GOT3 (cell line): ENCODE measurements around the gene EXOC6.

Experiments
- DNase-seq: peaks from one replicate; lab custom pipeline; 2025; ENCODE audit warnings: mixed read lengths; lab: John Stamatoyannopoulos, UW

Gene EXOC6

DNA sequence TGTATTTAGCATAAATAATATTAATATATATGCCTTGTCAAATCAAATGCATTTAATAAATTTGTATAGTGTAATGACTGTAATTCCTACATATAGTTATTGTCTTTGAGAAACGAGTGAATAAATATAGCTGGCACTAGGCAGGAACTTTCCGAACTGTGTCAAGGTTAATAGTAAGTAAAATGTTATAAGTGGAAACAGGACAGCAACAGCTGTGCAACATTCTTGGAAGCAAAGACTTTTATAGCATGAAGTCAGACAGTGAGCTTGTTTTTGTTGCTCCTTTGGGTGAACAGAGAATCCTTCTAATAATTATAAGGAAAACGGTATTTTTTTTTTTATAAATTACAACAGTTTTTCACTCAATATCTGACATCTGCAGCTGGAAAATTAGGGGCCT lies 14.0 kb upstream of the EXOC6 start:
- DNase-seq, result no peak

DNA sequence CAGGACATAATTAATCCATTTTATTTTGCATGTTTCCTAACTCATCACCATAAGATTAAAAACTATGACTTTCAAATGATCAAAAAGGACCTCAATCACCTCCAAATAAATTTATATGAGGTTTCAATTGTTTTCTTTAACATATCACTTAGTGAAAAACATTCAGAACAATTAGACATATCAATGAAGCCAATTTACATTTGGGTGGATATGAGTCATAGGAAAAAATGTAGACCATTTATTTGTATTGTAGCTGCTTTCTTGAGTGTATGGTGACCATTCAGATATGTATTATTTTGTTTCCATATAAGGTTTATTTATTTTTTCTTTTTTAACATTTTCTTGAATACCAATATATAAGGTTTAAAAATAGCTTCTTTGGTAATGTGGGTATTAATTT lies 13.3 kb upstream of the EXOC6 start:
- no peak for DNase-seq

DNA sequence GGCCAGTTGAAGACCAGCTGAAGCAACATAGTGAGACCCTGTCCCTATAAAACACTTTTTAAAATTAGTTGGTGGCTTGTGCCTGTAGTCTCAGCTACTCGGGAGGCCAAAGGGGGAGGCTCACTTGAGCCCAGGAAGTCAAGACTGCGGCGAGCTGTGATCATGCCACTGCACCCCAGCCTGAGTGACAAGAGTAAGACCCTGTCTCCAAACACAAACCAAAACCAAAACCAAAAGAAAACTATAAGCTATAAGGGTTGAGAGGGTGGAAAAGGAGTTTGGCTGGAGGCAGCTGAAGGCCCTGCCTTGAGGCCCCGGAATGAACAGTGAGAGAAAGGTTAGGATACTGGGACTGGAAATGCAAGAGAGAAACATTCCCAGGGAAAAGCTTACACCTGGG lies 10.9 kb upstream of the EXOC6 start:
- DNase-seq, result no peak

DNA sequence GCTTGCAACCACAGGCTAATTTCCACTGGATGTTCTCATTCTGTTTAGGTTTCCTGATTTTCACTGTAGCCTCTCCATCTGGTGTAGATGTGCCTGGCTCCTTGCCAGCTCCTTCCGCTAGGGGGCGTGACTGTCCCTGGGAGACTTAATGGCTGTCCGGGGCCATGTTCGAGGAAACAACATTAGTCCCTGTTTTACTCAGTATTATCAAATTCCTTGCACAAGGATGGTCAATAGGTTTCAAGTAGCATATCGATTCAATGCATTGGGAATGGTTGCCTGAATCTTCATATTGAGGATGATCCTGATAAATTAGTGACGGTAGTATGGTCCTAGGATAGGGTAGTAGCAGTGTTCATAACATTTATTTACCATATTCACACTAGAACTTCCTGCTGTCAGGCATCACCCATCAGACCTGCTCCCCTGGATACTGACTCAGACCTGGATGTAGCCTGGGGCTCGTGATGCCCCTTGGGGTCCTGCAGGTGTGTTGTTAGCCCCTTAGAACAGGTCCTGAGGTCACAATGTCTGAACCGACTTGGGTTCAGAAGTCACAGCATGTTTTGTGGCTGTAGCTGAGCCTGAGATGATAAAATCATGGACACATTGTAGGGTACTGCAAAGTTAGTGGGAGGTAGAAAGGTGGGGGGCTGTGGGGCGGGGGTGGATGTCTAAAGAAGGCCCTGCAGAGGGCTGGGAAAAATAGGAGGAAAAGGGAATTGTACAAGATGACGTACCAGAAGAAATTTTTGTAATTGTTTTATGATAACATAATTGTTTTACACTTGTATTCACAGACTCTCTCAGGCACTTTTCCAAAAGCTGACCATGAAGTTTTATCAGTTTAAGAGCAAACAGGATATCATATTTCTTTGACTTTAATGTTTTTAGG lies 8.9 kb upstream of the EXOC6 start:
- no peak for DNase-seq

DNA sequence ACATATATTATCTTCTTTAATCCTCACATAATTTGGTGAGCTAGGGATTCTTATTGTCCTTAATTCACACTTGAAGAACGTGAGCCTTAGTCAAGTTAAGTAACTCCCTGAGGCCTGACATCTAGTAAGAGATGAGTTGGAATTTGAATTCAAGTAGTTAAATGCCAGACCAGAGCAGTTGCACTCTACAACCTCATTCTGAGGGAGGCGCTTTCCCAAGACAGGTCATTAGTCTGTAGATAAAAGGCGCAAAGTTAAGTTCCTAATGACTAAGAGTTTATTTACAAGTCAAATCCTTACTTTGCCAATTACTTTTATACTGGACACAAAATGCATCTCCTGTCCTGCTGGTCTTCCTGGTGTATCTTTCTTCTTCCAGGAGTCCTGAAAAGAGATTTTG lies 3.6 kb upstream of the EXOC6 start:
- no peak for DNase-seq

DNA sequence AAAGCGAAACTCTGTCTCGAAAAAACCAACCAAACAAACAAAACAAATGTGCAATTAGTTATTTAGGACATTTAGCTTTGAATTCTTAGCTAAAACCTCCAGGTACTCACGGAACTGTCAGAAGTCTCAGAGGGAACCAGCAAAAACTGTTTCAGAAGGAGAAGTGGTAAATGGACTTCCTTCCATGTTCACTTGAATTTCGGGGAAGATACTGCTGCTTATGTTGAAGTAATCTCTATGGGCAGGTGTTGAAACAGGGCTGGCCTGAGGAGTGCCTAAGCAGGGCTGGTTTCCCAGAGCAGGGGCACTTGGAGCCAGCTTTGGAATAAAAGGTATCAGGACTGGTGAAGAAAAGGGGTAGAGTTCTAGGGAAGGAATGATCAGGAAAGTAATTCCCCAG lies 2.4 kb upstream of the EXOC6 start:
- no peak for DNase-seq

DNA sequence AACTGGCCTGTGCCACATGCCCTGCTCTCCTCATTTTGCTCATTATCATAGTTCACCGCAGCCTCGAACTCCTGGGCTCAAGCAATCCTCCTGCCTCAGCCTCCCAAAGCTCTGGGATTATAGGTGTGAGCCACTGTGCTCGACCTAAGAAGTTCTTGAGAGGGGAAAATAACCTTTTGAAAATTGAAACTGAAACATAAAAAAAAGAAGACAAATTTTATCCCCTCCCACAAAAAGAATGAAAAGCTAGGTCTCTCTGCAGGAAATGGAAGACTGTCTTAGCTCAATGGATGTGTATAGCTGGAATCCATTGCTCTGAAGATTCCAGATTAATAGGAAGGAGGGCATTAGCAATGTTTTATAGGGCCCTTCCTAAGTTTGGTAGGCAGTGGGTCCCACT lies 2.0 kb upstream of the EXOC6 start:
- no peak for DNase-seq

DNA sequence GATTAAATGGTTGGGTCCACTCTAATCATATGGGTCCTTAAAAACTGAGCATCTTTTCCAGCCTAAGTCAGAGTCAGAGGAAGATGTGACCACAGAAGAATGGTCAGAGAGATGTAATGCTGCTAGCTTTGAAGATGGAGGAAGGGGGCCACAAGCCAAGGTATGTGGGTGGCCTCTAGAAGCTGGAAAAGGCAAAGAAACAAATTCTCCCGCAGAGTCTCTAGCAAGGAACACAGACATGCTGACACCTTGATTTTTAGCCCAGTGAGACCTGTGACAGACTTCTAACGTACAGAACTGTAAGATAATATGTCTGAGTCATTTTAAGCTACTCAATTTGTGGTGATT lies 1.5 kb upstream of the EXOC6 start:
- DNase-seq, result no peak

DNA sequence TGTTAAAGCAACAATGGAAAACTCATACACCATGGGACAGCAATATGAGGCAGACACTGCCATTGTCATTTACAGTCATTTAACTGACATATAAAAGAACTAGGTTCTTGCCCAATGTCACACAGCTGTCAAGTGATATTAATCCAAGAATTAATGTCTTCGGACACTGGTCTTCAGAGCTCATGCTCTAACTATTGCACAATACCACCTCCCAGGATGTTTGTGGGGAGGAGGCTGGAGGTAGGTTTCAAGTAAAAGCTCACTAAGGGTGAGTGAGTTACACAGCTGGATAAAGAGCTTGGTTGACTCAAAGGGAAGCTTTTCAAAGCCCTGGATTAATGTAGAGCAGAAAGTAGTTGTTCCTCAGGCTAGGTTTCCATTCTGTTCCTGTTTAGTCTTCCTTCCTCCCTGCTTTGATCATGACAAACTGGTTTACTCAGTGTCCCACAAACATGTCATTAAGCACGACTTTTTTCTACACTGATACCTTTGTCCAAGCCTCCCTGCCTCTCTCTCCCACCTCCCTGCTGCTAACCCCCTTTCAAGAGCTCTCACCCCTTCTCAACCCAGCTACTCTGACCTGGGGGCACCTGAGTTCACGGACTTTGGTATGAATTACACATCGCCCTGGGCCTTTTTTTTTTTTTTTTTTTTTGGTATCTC lies 987 bp upstream of the EXOC6 start:
- no peak for DNase-seq

DNA sequence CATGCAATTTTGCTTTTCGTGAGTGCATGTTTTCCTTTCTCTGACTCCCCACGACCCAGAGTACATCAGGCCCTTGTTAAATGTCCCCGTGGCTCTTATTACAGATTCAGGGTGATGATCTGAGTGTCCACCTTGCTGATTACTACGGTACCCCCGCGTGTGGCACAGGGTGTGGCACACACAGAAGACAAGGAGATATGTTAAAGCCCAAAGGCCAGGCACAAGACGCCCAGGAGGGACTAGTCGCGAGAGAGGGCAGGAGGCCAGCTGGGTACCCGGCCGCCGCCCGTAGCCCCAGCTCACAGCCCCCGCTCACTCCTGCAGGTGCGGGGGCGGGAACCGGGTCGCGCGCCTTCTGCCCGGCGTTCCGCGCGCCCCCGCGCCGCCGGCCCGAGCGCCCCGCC lies 281 bp upstream of the EXOC6 start:
- no peak for DNase-seq

DNA sequence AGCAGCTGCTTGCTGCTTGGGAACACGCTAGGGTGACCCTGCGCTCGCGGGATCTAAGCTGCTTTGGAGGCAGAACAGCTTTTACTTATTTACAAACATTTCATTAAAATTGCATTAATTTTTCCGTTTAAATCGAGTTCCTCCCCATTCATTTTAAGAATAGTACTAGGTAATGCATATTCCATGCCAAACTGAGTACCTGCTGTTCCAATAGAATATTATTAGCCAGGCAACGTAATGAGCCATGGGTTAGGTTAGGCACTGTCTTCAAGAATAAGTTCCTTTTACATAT lies 860 bp downstream of the EXOC6 start:
- no peak for DNase-seq

DNA sequence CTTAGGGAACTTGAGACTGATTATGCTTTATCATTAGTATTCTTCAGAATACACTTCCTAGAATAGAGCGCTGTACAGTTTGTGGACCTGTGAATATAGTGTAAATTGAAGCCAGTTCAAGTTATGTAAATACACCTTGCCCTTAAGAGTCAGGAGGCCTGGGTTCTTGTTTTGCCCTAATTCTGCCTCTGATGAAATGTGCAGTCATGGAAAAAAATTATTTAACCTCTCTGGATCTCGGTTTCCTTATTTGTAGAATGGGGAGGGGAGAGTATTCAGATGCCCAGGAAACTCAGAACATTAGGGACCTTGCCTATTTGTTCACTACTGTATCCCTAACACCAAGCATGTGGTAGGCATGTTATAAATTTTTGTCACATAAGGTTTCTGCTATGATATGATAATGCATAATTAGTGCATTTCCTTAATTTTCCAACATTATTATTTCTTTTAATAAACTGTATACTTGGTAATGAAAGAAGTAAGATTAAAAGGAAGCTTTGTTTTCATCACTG lies 1.3 kb downstream of the EXOC6 start:
- no peak for DNase-seq

DNA sequence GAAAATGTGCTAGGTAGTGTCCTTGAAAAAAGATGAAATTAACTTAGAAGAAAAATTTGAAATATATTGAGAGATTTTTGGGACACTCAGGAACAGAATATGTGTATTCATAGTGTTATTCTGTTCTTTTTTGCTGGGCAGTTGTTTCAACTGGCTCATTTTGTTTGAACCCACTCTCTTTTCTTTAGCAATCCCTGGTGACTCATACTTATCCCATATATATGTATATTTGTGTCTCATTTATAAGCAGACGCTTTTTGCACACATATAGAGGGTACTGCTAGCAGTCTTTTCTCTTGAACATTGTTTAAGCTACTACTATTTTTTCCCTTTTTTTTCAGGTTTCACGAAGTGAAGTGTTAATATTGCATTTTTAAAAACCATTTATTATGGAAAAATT lies 1.9 kb downstream of the EXOC6 start:
- no peak for DNase-seq

DNA sequence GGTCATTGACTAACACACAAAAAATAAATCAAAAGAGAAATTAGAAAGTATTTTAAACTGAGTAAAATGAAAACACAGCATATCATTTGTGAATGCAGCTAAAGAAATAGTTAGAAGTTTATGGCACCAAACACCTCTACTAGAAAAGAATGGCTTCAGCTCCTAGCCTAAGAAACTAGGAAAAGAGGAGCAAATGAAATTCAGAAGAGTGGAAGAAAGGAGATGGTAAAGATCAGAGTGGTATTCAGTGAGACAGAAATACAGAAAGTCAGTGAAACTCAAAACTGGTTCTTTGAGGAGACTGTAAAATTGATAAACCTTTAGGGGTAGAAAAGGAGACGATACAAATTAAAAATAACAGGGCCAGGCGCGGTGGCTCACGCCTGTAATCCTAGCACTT lies 2.7 kb downstream of the EXOC6 start:
- no peak for DNase-seq

DNA sequence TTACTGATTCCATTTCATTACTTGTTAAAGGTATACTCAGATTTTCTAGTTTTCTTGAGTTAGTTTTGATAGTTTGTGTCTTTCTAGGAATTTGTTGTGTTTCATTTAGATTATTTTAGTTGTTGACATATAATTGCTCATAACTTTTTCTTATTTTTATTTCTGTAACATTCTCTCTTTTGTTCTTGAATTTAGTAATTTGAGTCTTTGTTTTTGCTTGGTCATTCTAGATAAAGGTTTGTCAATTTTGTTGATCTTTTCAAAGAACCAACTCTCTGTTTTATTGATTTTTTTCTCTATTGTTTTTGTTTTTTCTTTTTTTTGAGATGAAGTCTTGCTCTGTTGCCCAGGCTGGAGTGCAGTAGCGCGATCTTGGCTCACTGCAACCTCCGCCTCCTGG lies 7.2 kb downstream of the EXOC6 start:
- no peak for DNase-seq

DNA sequence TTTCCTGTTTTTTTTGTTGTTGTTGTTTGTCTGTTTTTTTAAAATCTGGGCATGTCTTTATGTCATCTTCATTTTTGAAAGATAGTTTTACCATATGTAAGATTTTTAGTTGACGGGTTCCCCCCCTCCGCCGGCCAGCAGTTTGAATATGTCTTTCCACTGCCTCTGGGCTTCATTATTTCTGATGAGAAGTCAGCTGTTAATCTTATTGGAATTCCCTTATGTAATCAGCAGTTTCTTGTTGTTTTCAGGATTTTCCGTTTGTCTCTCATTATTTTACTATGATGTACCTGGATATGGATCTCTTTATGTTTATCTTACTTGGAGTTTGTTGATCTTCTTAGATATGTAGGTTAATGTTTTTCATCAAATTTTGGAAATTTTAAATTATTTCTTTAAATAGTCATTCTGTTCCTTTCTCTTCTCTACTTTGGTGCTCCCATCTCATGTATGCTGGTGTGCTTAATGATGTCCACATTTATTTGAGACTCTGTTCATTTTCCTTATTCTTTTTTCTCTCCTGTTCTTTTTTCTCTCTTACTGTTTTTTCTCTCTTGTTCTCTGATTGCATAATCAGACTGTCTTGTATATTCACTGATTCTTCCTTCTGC lies 9.7 kb downstream of the EXOC6 start:
- no peak for DNase-seq

DNA sequence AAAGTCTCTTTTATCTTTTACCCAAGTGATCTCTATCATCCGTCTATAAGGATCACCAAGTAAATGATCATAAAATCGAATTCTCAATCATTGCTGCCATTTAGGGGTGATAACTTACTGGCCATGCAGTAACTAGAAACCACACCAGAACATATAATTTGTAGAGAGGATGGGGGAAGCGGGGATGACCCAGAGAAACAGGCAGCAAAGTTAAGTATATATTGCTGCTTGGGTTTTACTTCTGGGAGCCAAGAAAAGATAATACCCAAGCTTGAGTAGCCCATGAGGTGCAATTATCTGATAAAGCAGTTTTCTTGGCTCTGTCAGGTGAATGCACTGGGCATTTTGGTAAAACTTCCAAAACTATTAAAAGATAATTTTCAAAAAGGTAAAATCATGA lies 18.9 kb downstream of the EXOC6 start:
- DNase-seq, result no peak

DNA sequence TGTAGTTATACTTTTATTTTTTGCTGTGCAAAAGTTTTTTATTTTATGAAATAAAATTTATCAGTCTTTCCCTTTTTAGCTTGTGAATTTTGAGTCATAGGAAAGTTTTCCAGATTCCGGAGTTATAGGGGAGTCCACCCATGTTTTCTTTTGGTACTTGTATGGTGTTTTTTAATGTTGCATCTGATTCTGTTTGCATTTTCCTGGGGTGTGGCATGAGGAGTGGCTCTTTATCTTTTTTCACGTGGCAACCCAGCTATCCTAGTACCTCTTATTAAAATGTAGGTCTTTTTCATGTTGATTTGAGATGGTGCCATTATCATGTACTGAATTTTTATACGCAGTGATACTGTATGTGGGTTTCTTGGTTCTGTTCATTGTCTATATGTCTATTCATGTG lies 19.7 kb downstream of the EXOC6 start:
- DNase-seq, result no peak

DNA sequence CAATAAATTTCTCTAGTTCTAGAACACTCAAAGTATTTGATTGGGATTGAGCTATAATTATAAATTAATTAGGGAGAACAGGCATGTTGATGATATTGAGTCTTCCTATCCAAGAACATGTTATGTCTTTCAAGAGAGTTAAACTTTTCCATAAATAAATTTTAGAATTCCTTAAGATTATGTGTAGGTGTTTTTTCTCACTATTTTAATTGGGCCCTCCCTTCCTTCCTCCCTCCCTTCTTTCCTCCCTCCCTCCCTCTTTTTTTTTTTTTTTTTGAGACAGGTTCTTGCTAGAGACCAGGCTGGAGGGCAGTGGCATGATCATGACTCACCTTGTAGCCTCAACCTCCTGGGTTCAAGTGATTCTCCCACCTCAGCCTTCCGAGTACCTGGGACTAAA lies 20.2 kb downstream of the EXOC6 start:
- no peak for DNase-seq

DNA sequence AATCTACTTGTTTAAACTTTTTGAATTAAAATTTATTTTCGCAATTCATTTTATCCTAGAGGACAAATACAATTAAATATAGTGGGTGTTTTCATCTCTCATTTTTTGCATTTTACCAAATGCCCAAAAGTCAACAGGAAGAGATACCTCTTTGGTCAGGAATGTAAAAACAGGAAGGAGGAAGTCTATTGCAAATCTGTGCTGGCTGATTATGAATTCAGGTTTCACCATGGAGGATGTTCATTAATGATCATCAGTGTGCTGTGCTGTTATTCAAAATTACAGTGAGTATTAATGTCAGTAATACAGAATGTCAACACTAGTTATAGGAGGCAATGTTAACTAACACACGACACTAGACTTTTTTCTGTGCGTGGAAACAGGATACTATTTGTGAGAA lies 24.7 kb downstream of the EXOC6 start:
- no peak for DNase-seq

DNA sequence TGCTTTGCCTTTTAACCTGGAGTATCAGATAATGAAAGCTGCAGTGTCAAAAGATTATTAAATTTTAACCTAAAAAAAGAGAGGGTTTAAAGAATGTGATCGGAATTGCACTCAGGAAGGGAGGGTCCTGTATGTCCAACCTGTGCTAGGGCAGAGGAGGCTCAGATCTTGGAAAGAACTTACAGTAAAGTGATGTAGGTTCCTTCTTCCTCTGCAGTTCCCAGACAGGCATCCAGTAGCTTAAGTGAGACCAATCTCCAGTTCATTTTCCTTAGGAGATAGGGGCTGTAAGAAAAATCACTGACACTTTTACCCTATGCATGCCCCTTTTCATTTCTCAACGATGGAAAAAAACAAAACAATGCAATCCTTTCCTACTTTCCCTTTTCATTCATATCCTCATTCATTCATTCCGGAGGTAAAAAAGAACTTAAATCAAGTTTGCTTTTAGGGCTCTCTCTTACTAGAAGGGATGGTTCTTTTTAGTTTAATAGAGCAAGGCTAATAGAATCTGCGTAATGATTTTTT lies 28.3 kb downstream of the EXOC6 start:
- no peak for DNase-seq

DNA sequence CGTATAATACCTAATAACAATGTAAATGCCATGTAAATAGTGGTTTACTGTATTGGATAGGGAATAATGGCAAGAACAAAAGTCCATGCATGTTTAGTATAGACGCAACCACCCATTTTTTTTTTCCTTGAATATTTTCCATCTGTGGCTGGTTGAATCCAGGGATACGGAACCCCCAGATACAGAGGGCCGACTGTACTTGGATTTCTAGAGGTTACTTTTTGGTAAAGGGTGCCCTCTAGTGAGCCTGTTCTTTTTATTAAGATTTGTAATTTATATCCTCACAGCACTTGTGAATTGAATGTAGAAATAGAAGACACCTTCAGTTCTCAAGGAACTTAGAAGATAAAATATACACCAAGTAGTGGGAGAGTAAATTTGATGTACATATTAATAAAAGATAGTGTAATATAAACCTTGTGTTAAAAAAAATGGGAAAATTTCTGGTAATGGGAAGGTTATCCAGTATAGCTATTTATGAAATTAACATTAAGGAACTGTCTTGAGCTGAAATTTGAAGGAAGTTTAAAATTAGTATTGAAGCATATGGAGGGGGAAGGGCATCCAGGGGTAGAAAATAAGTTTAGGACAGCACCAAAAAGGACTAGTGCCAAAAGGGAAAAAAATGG lies 32.0 kb downstream of the EXOC6 start:
- no peak for DNase-seq

DNA sequence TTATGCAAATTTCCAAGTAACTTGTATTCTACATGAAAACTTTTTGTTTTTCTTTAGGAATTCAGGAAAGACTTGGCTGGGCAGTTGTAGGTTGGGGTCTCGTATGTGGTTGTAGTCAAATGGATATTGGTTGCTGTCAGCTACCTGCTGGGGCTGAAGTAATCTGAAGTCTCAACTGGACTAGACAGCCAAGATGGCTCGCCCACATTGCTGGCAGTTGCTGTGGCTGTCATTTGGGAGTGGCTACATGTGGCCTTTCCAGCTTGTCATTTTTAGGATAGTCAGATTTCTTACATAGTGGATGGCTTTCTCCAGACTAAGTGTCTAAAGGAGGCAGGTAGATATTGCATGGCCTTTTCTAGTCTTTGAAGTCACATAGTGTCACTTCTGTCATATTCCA lies 32.6 kb downstream of the EXOC6 start:
- no peak for DNase-seq
